H1 (cell line): Measurements from ENCODE around the gene RBBP5. TPM values are rescaled to one million over a fixed set of nuclear protein-coding genes. Genes with fewer than 3 reads are reported as not detected.

ENCODE experiments used
- CTCF ChIA-PET: fragments of 300-600 bp; sonication (Branson Sonifier 250); formaldehyde crosslinking; loops from one replicate; lab custom pipeline; 2021; ENCODE audit not compliant: partially characterized antibody; lab: Charles Lee
- POLR2A ChIA-PET: fragments of 300-600 bp; sonication (Branson Sonifier 250); formaldehyde crosslinking; loops from one replicate; lab custom pipeline; 2021; ENCODE audit warnings: inconsistent platforms; ENCODE audit not compliant: partially characterized antibody; lab: Charles Lee
- DNase-seq, 2 experiments: peaks; one replicate each; pipeline versions ENCODE4 v3.0.0 to v3.0.0-alpha.2; 2010 to 2022; ENCODE audit warnings: low spot score in 2 of 2, low read depth in 1 of 2, mixed read lengths in 1 of 2
- FAIRE-seq: peaks from 2 replicates; lab custom pipeline; 2011; peaks lifted over from hg19 to GRCh38; lab: Jason Lieb, UNC
- H2AFZ ChIP-seq: 2 replicates; pipeline ENCODE4 v1.8.1; 2012; ENCODE audit warnings: low read length, inconsistent platforms
- H2AK5ac ChIP-seq: 2 replicates; pipeline ENCODE4 v1.6.1; 2013; ENCODE audit warnings: low read depth, low read length
- H2BK120ac ChIP-seq: replicated peaks from 2 replicates; pipeline ENCODE3; 2013; ENCODE audit warnings: low read depth, low read length, inconsistent platforms
- H2BK12ac ChIP-seq: 2 replicates; pipeline ENCODE4 v1.6.1; 2013; ENCODE audit warnings: low read depth, low read length
- H2BK15ac ChIP-seq: 2 replicates; pipeline ENCODE4 v1.6.1; 2013; ENCODE audit warnings: low read length
- H2BK20ac ChIP-seq: 2 replicates; pipeline ENCODE4 v1.6.1; 2013; ENCODE audit warnings: low read length
- H2BK5ac ChIP-seq: 2 replicates; pipeline ENCODE4 v1.6.1; 2013; ENCODE audit warnings: low read depth, low read length
- H3K14ac ChIP-seq: 2 replicates; pipeline ENCODE4 v1.6.1; 2013; ENCODE audit warnings: inconsistent platforms; ENCODE audit not compliant: insufficient read length
- H3K18ac ChIP-seq: 2 replicates; pipeline ENCODE4 v1.6.1; 2013; ENCODE audit warnings: low read length; ENCODE audit errors: extremely low read depth
- H3K23ac ChIP-seq: 2 replicates; pipeline ENCODE4 v1.6.1; 2013; ENCODE audit warnings: inconsistent platforms; ENCODE audit not compliant: insufficient read length
- H3K23me2 ChIP-seq: 2 replicates; pipeline ENCODE4 v1.6.1; 2013; ENCODE audit warnings: low read depth, low read length
- H3K27ac ChIP-seq: 2 replicates; pipeline ENCODE4 v1.6.1; 2011; ENCODE audit warnings: low read depth, low read length, inconsistent platforms
- H3K27me3 ChIP-seq, 4 experiments: replicated peaks in 1 of 4; 1 replicate in 1 of 4; 2 replicates in 3 of 4; pipeline versions ENCODE4 v1.6.1 to v1.8.1; 2011 to 2013; ENCODE audit warnings: low read length in 3 of 4, mild to moderate bottlenecking in 3 of 4, inconsistent platforms in 2 of 4, mixed read lengths in 2 of 4, moderate library complexity in 1 of 4; ENCODE audit not compliant: control insufficient read depth in 3 of 4, insufficient read depth in 3 of 4; ENCODE audit errors: extremely low read depth in 1 of 4
- H3K36me3 ChIP-seq, 4 experiments: 2 replicates each; pipeline versions ENCODE4 v1.6.1 to v1.8.1; 2011 to 2013; ENCODE audit warnings: mild to moderate bottlenecking in 4 of 4, low read length in 3 of 4, moderate library complexity in 2 of 4, control low read depth in 1 of 4, inconsistent platforms in 1 of 4; ENCODE audit not compliant: insufficient read depth in 4 of 4, control insufficient read depth in 2 of 4
- H3K4ac ChIP-seq: replicated peaks from 2 replicates; pipeline ENCODE3; 2013; ENCODE audit warnings: low read length, low read depth, mixed read lengths, inconsistent platforms; ENCODE audit not compliant: insufficient read length
- H3K4me1 ChIP-seq, 4 experiments: replicated peaks in 1 of 4; 1 replicate in 1 of 4; 2 replicates in 3 of 4; pipeline versions ENCODE4 v1.6.1 to v1.8.1; 2011 to 2013; ENCODE audit warnings: low read length in 3 of 4, inconsistent platforms in 2 of 4, mixed read lengths in 1 of 4; ENCODE audit not compliant: insufficient read depth in 4 of 4, control insufficient read depth in 3 of 4
- H3K4me2 ChIP-seq, 2 experiments: 2 replicates each; pipeline versions ENCODE4 v1.6.1 to v1.8.1; 2011 to 2013; ENCODE audit warnings: low read depth in 2 of 2, low read length in 2 of 2, control low read depth in 1 of 2, inconsistent platforms in 1 of 2, mild to moderate bottlenecking in 1 of 2; ENCODE audit not compliant: insufficient read depth in 1 of 2
- H3K4me3 ChIP-seq, 4 experiments: fragments of 200-600, 300-600 bp in 1 of 4; sonication (generic), shearing (Covaris generic), sonication (Bioruptor Twin) in 1 of 4; 2 replicates each; pipeline versions ENCODE4 v1.5.1 to v1.8.1; 2011 to 2016; ENCODE audit warnings: low read length in 4 of 4, low read depth in 3 of 4, control low read depth in 2 of 4, inconsistent platforms in 2 of 4, mild to moderate bottlenecking in 2 of 4, mixed read lengths in 1 of 4, moderate library complexity in 1 of 4; ENCODE audit not compliant: insufficient read depth in 2 of 4; ENCODE audit errors: extremely low read depth in 1 of 4
- H3K56ac ChIP-seq: replicated peaks from 2 replicates; pipeline ENCODE3; 2013; ENCODE audit warnings: low read depth, mild to moderate bottlenecking, mixed read lengths, low read length, inconsistent platforms; ENCODE audit not compliant: insufficient read length
- H3K79me1 ChIP-seq: 2 replicates; pipeline ENCODE4 v1.6.1; 2013; ENCODE audit warnings: low read depth, low read length, control low read depth
- H3K79me2 ChIP-seq, 2 experiments: 2 replicates each; pipeline versions ENCODE4 v1.6.1 to v1.8.1; 2012 to 2013; ENCODE audit warnings: low read length in 2 of 2, mild to moderate bottlenecking in 2 of 2, inconsistent platforms in 1 of 2; ENCODE audit not compliant: insufficient read depth in 2 of 2, control insufficient read depth in 1 of 2
- H3K9ac ChIP-seq, 4 experiments: replicated peaks in 1 of 4; 1 replicate in 1 of 4; 2 replicates in 3 of 4; pipeline versions ENCODE4 v1.6.1 to v1.8.1; 2011 to 2013; ENCODE audit warnings: low read depth in 3 of 4, low read length in 3 of 4, control low read depth in 2 of 4, mild to moderate bottlenecking in 2 of 4, moderate library complexity in 2 of 4, inconsistent platforms in 1 of 4; ENCODE audit errors: extremely low read depth in 1 of 4
- H3K9me3 ChIP-seq, 2 experiments: 2 replicates each; pipeline versions ENCODE4 v1.6.1 to v1.8.1; 2012 to 2013; ENCODE audit warnings: mild to moderate bottlenecking in 2 of 2, moderate library complexity in 2 of 2, control low read depth in 1 of 2, inconsistent platforms in 1 of 2, low read depth in 1 of 2, low read length in 1 of 2, mixed read lengths in 1 of 2; ENCODE audit not compliant: insufficient read depth in 2 of 2
- H4K20me1 ChIP-seq, 2 experiments: replicated peaks in 1 of 2; 2 replicates each; pipeline versions ENCODE3 to v1.8.1; 2011 to 2013; ENCODE audit warnings: inconsistent platforms in 2 of 2, low read length in 2 of 2, mild to moderate bottlenecking in 1 of 2; ENCODE audit not compliant: insufficient read depth in 2 of 2, control insufficient read depth in 1 of 2
- H4K5ac ChIP-seq: 2 replicates; pipeline ENCODE4 v1.6.1; 2013; ENCODE audit warnings: low read length, low read depth, mixed read lengths, inconsistent platforms; ENCODE audit not compliant: insufficient read length
- H4K8ac ChIP-seq: 2 replicates; pipeline ENCODE4 v1.8.0; 2013; ENCODE audit warnings: mild to moderate bottlenecking, moderate library complexity, low read length, inconsistent platforms; ENCODE audit not compliant: insufficient read depth; ENCODE audit errors: extremely low read depth
- H4K91ac ChIP-seq: replicated peaks from 2 replicates; pipeline ENCODE3; 2013; ENCODE audit warnings: low read length, mixed read lengths, inconsistent platforms; ENCODE audit not compliant: insufficient read length
- ASH2L ChIP-seq: fragments of 200-600, 300-600 bp; sonication (generic); IDR thresholded peaks from one replicate; pipeline ENCODE4 v1.7.1; 2017; ENCODE audit warnings: low read length
- CEBPB ChIP-seq: IDR thresholded peaks from 2 replicates; pipeline ENCODE4 v1.6.1; 2012; ENCODE audit warnings: low read depth, low read length
- CHD2 ChIP-seq: IDR thresholded peaks from 2 replicates; pipeline ENCODE4 v1.6.1; 2012; ENCODE audit warnings: low read length, improper control_type of control experiment
- EP300 ChIP-seq, 2 experiments: IDR thresholded peaks; 1 replicate in 1 of 2; 2 replicates in 1 of 2; pipeline ENCODE4 v1.6.1; 2011 to 2012; ENCODE audit warnings: low read depth in 2 of 2, low read length in 2 of 2, mild to moderate bottlenecking in 2 of 2, borderline replicate concordance in 1 of 2, inconsistent platforms in 1 of 2, moderate library complexity in 1 of 2
- KDM4A ChIP-seq: IDR thresholded peaks from one replicate; pipeline ENCODE4 v1.7.1; 2012; ENCODE audit warnings: low read depth, mild to moderate bottlenecking, moderate library complexity, low read length, inconsistent platforms; ENCODE audit not compliant: severe bottlenecking
- KDM5A ChIP-seq: fragments of 200-600 bp; IDR thresholded peaks from 2 replicates; pipeline ENCODE4 v1.7.1; 2012; ENCODE audit warnings: mild to moderate bottlenecking, low read length, inconsistent platforms, mixed read lengths
- NRF1 ChIP-seq: IDR thresholded peaks from 2 replicates; pipeline ENCODE4 v1.6.1; 2011; ENCODE audit warnings: mild to moderate bottlenecking, low read depth, low read length, improper control_type of control experiment
- POLR2AphosphoS5 ChIP-seq: IDR thresholded peaks from 2 replicates; pipeline ENCODE4 v1.6.1; 2011; ENCODE audit warnings: low read depth, low read length
- POU5F1 ChIP-seq: IDR thresholded peaks from 2 replicates; pipeline ENCODE4 v1.6.1; 2011; ENCODE audit warnings: low read depth, mild to moderate bottlenecking, low read length, moderate library complexity
- RBBP5 ChIP-seq: IDR thresholded peaks from 2 replicates; pipeline ENCODE4 v1.7.1; 2012; ENCODE audit warnings: low read depth, mild to moderate bottlenecking, inconsistent platforms, low read length, moderate library complexity, borderline replicate concordance
- SAP30 ChIP-seq: fragments of 300-600 bp; sonication (generic); IDR thresholded peaks from 2 replicates; pipeline ENCODE4 v1.7.1; 2012; ENCODE audit warnings: low read length, moderate library complexity, mild to moderate bottlenecking, inconsistent platforms; ENCODE audit not compliant: insufficient read depth, insufficient replicate concordance
- SIX5 ChIP-seq: IDR thresholded peaks from 2 replicates; pipeline ENCODE4 v1.6.1; 2011; ENCODE audit warnings: mild to moderate bottlenecking, low read depth, low read length
- TAF1 ChIP-seq: IDR thresholded peaks from 2 replicates; pipeline ENCODE4 v1.6.1; 2011; ENCODE audit warnings: mild to moderate bottlenecking, low read depth, low read length
- TBP ChIP-seq: IDR thresholded peaks from 2 replicates; pipeline ENCODE4 v1.6.1; 2011; ENCODE audit warnings: low read depth, low read length, improper control_type of control experiment
- TEAD4 ChIP-seq: IDR thresholded peaks from 2 replicates; pipeline ENCODE4 v1.6.1; 2012; ENCODE audit warnings: low read depth, low read length, inconsistent platforms, mixed read lengths
- WGBS, 2 experiments: shearing (Covaris generic) in 1 of 2; methylation state at CpG; one replicate each; pipeline versions ENCODE4 v1.1.6 to v1.1.7; 2013 to 2015; ENCODE audit warnings: low lambda C conversion rate in 2 of 2, mixed read lengths in 2 of 2, inconsistent platforms in 1 of 2, low coverage in 1 of 2, missing lambda C conversion rate in 1 of 2; ENCODE audit not compliant: insufficient replicate concordance in 2 of 2, insufficient coverage in 1 of 2, insufficient read length in 1 of 2; ENCODE audit errors: extremely low coverage in 1 of 2, missing lambda C conversion rate in 1 of 2; 5-methylcytosine and 5-hydroxymethylcytosine counted together
- polyA plus RNA-seq, 7 experiments: library from polyadenylated mRNA; depleted of rRNA in 3 of 7; stranded (reverse) in 5 of 7; unstranded in 2 of 7; fragments of >200 nt in 5 of 7; fragments of 200-250 nt in 2 of 7; gene quantifications; 1 replicate in 5 of 7; 2 replicates in 1 of 7; 4 replicates in 1 of 7; pipeline versions ENCODE4 v1.2.1 to v1.2.3, GENCODE V29; 2011 to 2013; ENCODE audit warnings: missing spikeins in 2 of 7, mixed read lengths in 2 of 7
- total RNA-seq: library from RNA; stranded (reverse); fragmentation: NEBNext Ultra II Directional; extraction: Animal tissue kit (Norgen Biotek cat#: 25700); gene quantifications from 2 replicates; pipeline ENCODE4 v1.2.1, GENCODE V29; 2021

The RBBP5 gene
- total and polyA plus RNA-seq, 2 of the 8 experiments (the other 6 are each of a cell fraction or from before 2014, with no cell fraction given) = 6.7 to 21.5 TPM

DNA sequence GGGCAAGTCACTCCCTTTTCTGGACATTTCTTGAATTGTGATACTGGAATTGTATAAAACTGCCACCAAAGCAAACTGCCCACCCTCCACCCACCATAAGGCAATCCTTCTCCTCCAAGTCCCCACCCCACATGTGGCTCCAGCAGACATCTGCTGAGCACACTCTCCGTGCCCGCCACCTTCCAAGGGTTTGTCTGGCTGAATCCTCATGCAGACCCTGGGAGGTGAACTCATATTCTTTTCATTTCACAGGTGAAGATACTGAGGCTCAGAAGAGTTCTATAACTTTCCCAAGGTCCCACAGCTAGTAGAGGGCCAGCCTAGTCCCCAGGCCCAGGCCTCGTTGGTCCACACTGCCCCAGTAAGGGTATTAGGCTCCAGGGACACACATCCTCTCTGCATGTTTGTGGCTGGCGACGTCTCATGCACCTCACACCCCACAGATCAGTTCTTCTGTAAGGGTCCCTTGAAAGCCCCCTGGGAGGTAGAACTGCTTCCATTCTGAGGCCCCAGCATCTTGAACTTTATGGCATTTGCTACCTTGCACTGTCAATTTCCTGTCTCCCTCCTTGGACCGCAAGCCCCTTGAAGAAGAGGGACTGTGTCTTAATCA lies 64.7 kb downstream of the RBBP5 start:
- no peak overlapping the region for H2BK20ac ChIP-seq
- ChIA-PET POLR2A (no interaction called here), CTCF (interaction anchor here (0.5 to 38.9 kb wide), 7 partner anchors 9 to 278 kb away, joined by 3 to 1336 read pairs (median 8); no protein-coding TSS in a partner anchor)
- no peak for DNase-seq
- FAIRE-seq = no peak
- no peaks in the 10 kb centered on the region for H3K79me2 ChIP-seq
- H2BK120ac ChIP-seq = no peak overlapping the region
- no peak overlapping the region for H3K14ac ChIP-seq
- no peak overlapping the region for H2AFZ ChIP-seq
- peaks cover 0 to 4% (median 2%) of the 10 kb centered on the region in 4 experiments; a peak in 4 of 7 replicates for H3K4me1 ChIP-seq
- H3K56ac ChIP-seq = no peak overlapping the region
- no peak overlapping the region for H2BK12ac ChIP-seq
- no peak overlapping the region for H2AK5ac ChIP-seq
- no peaks in the 10 kb centered on the region for H3K36me3 ChIP-seq
- H3K9ac ChIP-seq = no peak overlapping the region
- TF ChIP-seq TAF1 (no peak), RBBP5 (no peak), TBP (no peak), KDM5A (no peak), TEAD4 (no peak), POU5F1 (no peak), POLR2AphosphoS5 (no peak), SIX5 (no peak), SAP30 (no peak), CHD2 (no peak), EP300 (IDR thresholded peaks at IDR 0.05; ENCODE audit: borderline replicate concordance in 1 of 2, low read depth in 2 of 2, low read length in 2 of 2) (no peak), NRF1 (no peak), KDM4A (no peak), CEBPB (no peak), ASH2L (no peak)
- H3K79me1 ChIP-seq = no peaks in the 10 kb centered on the region
- no peak overlapping the region for H3K18ac ChIP-seq
- H4K8ac ChIP-seq = no peak overlapping the region
- no peak overlapping the region for H3K23ac ChIP-seq
- no peak overlapping the region for H3K4me2 ChIP-seq
- H2BK5ac ChIP-seq = no peak overlapping the region
- no peak overlapping the region for H4K91ac ChIP-seq
- no peaks in the 10 kb centered on the region for H3K23me2 ChIP-seq
- H4K5ac ChIP-seq = no peak overlapping the region
- WGBS, 2 experiments = 87% methylated on average over 6 of the region's 6 CpGs; no CpG with 5 or more reads in 1 of the 2 experiments
- H4K20me1 ChIP-seq = no peaks in the 10 kb centered on the region
- no peak overlapping the region for H3K4ac ChIP-seq
- no peak overlapping the region for H3K27ac ChIP-seq
- H3K9me3 ChIP-seq = no peaks in the 10 kb centered on the region
- H3K4me3 ChIP-seq = no peak overlapping the region
- H2BK15ac ChIP-seq = no peak overlapping the region
- H3K27me3 ChIP-seq = no peaks in the 10 kb centered on the region
